Duodenal mucosa (tissue), 2 donors: Measurements from ENCODE around the gene NXT1.

Experiments used
- H3K27ac ChIP-seq: one replicate; pipeline ENCODE4 v1.7.0; 2013; ENCODE audit warnings: low read depth, low read length
- H3K27me3 ChIP-seq, 2 donors: one replicate each; pipeline ENCODE4 v1.7.0; 2013; ENCODE audit warnings: low read length in 2 of 2, control low read depth in 1 of 2; ENCODE audit not compliant: insufficient read depth in 2 of 2, control insufficient read depth in 1 of 2
- H3K36me3 ChIP-seq, 2 donors: one replicate each; pipeline ENCODE4 v1.7.0; 2013; ENCODE audit warnings: low read length in 2 of 2, control low read depth in 1 of 2; ENCODE audit not compliant: insufficient read depth in 2 of 2, control insufficient read depth in 1 of 2
- H3K4me1 ChIP-seq, 2 donors: one replicate each; pipeline ENCODE4 v1.7.0; 2013; ENCODE audit warnings: low read length in 2 of 2, control low read depth in 1 of 2; ENCODE audit not compliant: insufficient read depth in 2 of 2, control insufficient read depth in 1 of 2
- H3K4me3 ChIP-seq, 2 donors: one replicate each; pipeline ENCODE4 v1.7.0; 2013; ENCODE audit warnings: low read length in 2 of 2, low read depth in 1 of 2
- H3K9ac ChIP-seq, 2 donors: one replicate each; pipeline ENCODE4 v1.7.0; 2013; ENCODE audit warnings: low read length in 2 of 2, low read depth in 1 of 2
- H3K9me3 ChIP-seq, 2 donors: one replicate each; pipeline ENCODE4 v1.7.0; 2013; ENCODE audit warnings: low read length in 2 of 2, control low read depth in 1 of 2; ENCODE audit not compliant: control insufficient read depth in 1 of 2

The NXT1 gene

GRCh38 chr20:23327617-23328333, 22.8 kb upstream of the NXT1 start:
- Histone ChIP-seq H3K4me3 (no peak overlapping the region), H3K27ac (no peak overlapping the region), H3K27me3 (no peaks in the 10 kb centered on the region), H3K4me1 (no peaks in the 10 kb centered on the region), H3K9me3 (no peaks in the 10 kb centered on the region), H3K9ac (no peak overlapping the region), H3K36me3 (no peaks in the 10 kb centered on the region)

DNA sequence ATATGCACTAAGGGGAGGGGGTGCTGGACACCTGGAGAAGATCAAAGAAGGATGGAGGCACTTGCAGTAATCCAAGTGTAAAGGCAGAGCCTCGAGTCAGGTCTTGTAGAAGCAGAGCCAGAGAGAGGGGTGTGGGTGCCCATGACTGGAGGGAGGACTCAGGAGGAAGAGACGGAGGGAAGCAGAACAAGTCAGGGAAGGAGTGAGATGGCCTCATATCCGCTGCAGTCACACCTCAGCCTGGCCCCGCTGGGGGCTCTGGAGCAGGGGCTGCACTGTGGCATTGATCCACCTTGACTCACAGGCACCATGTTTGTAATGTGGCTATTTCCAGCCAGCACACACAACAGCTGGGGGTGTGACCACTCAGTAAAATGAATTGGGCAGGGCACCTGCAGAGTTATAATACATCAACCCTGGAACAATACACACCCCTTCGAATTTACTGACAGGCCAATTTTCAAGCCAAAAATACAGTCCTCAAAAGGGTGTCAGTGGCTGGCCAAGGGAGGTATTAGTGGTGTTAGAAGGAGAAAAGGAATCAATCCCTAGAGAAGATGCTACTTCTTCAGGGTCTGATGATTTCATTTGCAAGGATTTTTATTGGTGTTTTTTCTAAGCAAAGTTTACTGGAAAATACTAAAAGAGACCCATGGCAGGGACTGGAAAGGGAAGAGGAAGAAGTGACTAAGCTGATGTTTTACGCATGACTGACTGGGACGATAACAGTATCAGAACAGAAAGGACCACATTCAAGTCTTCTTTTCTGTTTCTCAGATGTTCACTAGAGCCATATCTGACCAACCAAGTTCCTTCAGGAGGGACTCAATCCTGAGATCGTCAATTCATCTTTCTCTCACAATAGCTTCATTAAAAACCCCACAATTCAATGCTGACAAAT, 18.9 kb upstream of the NXT1 start:
- H3K4me1 ChIP-seq, result peaks cover under 1 to 1% of the 10 kb centered on the region in 2 donors
- no peak overlapping the region for H3K27ac ChIP-seq
- no peak overlapping the region for H3K4me3 ChIP-seq
- H3K9ac ChIP-seq, result no peak overlapping the region
- no peaks in the 10 kb centered on the region for H3K36me3 ChIP-seq
- no peaks in the 10 kb centered on the region for H3K27me3 ChIP-seq
- H3K9me3 ChIP-seq, result no peaks in the 10 kb centered on the region

GRCh38 chr20:23332467-23332866, 18.1 kb upstream of the NXT1 start:
- Histone ChIP-seq H3K36me3 (no peaks in the 10 kb centered on the region), H3K9me3 (no peaks in the 10 kb centered on the region), H3K9ac (no peak overlapping the region), H3K27me3 (no peaks in the 10 kb centered on the region), H3K4me1 (peaks cover 5 to 7% of the 10 kb centered on the region in 2 donors), H3K4me3 (no peak overlapping the region), H3K27ac (no peak overlapping the region)

DNA sequence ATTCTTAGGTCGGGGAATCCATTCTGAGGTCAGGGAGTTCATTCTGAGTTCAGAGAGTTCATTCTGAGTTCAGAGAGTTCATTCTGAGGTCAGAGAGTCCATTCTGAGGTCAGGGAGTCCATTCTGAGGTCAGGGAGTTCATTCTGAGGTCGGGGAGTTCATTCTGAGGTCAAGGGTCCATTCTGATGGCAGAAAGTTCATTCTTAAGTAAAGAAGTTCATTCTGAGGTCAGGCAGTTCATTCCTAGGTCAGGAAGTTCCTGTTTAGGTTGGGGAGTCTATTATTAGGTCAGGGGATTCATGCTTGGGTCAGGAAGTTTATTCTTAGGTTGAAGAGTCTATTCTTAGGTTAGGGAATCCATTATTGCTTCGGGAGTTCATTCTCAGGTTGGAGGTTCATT, 16.5 kb upstream of the NXT1 start:
- no peak overlapping the region for H3K9ac ChIP-seq
- peaks cover 5 to 7% of the 10 kb centered on the region in 2 donors for H3K4me1 ChIP-seq
- no peak overlapping the region for H3K27ac ChIP-seq
- no peaks in the 10 kb centered on the region for H3K36me3 ChIP-seq
- H3K4me3 ChIP-seq, result no peak overlapping the region
- no peaks in the 10 kb centered on the region for H3K9me3 ChIP-seq
- no peaks in the 10 kb centered on the region for H3K27me3 ChIP-seq

DNA sequence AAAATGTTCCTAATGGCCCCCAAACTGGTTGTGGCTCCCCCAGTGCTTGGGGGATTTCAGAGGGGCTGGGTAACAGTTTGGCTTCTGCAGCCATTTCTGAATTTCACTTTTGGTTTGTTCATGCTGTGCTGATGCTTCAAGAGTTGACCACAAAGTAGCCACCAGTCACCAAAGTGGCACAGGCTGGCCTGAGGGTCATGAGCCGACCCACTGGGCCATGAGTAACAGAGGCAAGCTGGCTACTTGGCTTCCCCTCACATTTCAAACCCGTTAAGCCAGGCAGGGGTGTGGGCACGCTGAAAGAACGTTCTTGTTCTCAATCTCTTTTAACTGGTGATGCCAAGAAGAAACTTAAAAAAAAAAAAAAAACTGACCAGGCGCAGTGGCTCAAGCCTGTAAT, 15.1 kb upstream of the NXT1 start:
- Histone ChIP-seq H3K9me3 (no peaks in the 10 kb centered on the region), H3K36me3 (no peaks in the 10 kb centered on the region), H3K4me3 (no peak overlapping the region), H3K27me3 (no peaks in the 10 kb centered on the region), H3K4me1 (peaks cover 5 to 7% of the 10 kb centered on the region in 2 donors), H3K9ac (no peak overlapping the region), H3K27ac (no peak overlapping the region)

DNA sequence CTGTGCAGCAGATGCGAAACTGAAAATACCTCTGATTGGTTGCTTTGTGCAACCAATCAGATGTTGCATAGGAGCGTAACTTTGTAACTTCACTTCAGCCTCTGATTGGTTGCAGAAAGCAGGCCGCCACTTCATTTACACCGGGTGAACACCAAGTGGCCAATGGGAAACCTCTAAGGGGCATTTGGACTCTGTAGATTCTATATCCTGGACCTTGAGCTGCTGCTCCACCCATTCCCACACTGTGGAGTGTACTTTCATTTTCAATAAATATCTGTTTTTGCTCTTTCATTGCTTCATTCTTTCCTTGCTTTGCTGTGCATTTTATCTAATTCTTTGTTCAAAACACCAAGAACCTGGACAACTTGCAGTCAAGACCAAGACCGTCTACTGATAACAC, 14.1 kb upstream of the NXT1 start:
- H3K9me3 ChIP-seq, result no peaks in the 10 kb centered on the region
- peak overlapping the region in 1 of 2 donors; percentile 57 for H3K4me3 ChIP-seq
- H3K9ac ChIP-seq, result no peak overlapping the region
- no peaks in the 10 kb centered on the region for H3K27me3 ChIP-seq
- H3K27ac ChIP-seq, result no peak overlapping the region
- H3K4me1 ChIP-seq, result peaks cover 5 to 7% of the 10 kb centered on the region in 2 donors
- no peaks in the 10 kb centered on the region for H3K36me3 ChIP-seq

DNA sequence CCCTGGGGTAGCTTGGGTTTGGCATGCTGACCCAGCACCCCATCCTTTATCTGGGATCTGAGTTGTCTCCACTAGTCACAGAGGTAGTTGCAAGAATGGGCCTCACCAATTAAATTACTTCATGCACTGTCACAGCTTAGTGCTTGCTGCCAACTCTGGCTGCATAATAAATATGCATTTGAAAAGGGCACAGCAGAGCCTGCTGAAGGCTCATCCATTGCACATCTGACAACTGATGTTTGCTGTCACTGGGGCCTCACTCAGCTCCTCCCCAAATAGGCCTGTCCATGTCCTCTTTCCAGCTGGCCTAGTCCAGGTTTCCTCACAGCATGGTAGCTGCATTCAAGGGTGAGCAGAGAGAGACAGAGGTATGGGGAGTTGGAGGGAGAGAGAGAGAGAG, 13.3 kb upstream of the NXT1 start:
- Histone ChIP-seq H3K9me3 (no peaks in the 10 kb centered on the region), H3K9ac (no peak overlapping the region), H3K36me3 (no peaks in the 10 kb centered on the region), H3K27me3 (no peaks in the 10 kb centered on the region), H3K4me1 (peaks cover 5 to 7% of the 10 kb centered on the region in 2 donors), H3K27ac (no peak overlapping the region), H3K4me3 (no peak overlapping the region)

DNA sequence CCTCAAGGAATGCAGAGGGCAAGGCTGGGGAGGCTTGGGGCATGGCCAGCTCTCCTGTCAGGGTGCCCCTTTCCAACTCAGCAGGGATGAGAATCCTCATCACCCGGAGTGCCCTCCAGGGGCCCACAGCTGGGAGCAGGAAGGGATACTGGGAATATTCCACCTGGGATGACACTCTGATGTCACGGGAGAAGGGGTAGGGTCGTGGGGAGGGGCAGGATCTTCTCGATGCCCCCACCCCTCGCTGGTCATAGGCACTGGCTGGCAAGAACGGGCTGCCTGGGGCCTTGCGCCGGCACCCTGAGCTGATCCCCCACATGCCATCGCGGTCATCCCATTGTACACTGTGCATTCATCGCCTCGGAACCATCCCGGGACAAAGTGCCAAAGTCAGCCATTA, 10.6 kb upstream of the NXT1 start:
- H3K4me1 ChIP-seq, result peaks cover 5 to 7% of the 10 kb centered on the region in 2 donors
- H3K36me3 ChIP-seq, result no peaks in the 10 kb centered on the region
- no peak overlapping the region for H3K27ac ChIP-seq

DNA sequence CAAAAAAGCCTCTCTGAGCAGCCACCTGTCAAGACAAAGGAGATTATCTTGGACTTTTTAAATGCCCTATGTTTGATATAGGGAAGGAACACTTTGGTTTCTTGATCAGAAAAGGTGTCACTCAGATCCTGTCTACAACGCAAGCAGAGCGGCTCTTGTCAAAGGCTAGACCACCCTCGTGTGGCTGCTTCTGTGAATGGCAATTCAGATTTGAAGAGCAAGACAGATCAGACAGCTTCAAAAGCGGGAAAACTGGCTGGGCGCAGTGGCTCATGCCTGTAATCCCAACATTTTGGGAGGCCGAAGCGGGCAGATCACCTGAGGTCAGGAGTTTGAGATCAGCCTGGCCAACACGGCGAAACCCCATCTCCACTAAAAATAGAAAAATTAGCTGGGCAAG, 10.1 kb upstream of the NXT1 start:
- Histone ChIP-seq H3K4me1 (peaks cover 5 to 7% of the 10 kb centered on the region in 2 donors), H3K27ac (no peak overlapping the region), H3K36me3 (no peaks in the 10 kb centered on the region), H3K9ac (no peak overlapping the region), H3K4me3 (no peak overlapping the region), H3K27me3 (no peaks in the 10 kb centered on the region), H3K9me3 (no peaks in the 10 kb centered on the region)

More for the DNA sequence above, 10.6 kb upstream of the NXT1 start:
- H3K27me3 ChIP-seq, result no peaks in the 10 kb centered on the region
- H3K4me3 ChIP-seq, result no peak overlapping the region
- H3K9ac ChIP-seq, result no peak overlapping the region
- H3K9me3 ChIP-seq, result no peaks in the 10 kb centered on the region

DNA sequence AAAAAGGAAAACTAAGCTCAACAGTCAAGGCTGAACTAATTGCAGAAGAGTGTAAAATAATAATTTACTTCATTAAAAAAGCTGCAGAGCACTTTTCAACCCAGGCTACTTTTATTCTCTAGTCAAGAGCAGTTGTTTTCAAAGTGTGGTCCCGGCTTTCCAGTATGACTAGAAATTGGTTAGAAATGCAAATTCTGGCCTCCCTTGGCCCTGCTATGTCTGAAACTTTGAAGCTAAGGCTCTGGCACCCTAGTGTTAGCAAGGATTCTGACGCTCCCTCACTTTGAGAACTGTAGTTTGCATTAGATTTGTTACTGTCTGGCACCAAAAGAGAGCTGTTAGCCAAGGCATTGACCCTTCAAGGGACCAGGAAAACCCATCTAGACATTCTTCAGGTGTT, 9.5 kb upstream of the NXT1 start:
- H3K4me1 ChIP-seq, result peaks cover 5 to 7% of the 10 kb centered on the region in 2 donors
- H3K9me3 ChIP-seq, result no peaks in the 10 kb centered on the region
- no peak overlapping the region for H3K9ac ChIP-seq
- no peak overlapping the region for H3K4me3 ChIP-seq
- H3K36me3 ChIP-seq, result no peaks in the 10 kb centered on the region
- no peaks in the 10 kb centered on the region for H3K27me3 ChIP-seq
- no peak overlapping the region for H3K27ac ChIP-seq
